ENCODE measurements around the gene FGF22. TPM values are rescaled to one million over a fixed set of nuclear protein-coding genes. Genes with fewer than 3 reads are reported as not detected.
A peak's percentile ranks its signal among the peaks of the same experiment; 100 is the strongest.

FGF22 gene
- total and polyA plus RNA-seq, 2 of the 8 experiments (the other 6 are each of a cell fraction or from before 2014, with no cell fraction given): 0.44 to 1.7 TPM

GRCh38 chr19:688992-689391 is 49.3 kb downstream of the FGF22 start:
- FAIRE-seq (no peak), DNase-seq (ENCODE audit: low read depth in 1 of 2, low spot score in 2 of 2) (no peak)
- no peak overlapping the region for H2AFZ ChIP-seq (ENCODE audit: low read length)
- no peaks in the 10 kb centered on the region for H3K79me2 ChIP-seq (ENCODE audit: control insufficient read depth in 1 of 2, insufficient read depth in 2 of 2, low read length in 2 of 2)
- no peak overlapping the region for H3K4me2 ChIP-seq (ENCODE audit: insufficient read depth in 1 of 2, low read depth in 2 of 2, low read length in 2 of 2)
- POLR2A ChIA-PET (ENCODE audit: partially characterized antibody): no interaction called here
- no peak overlapping the region for H3K27ac ChIP-seq (ENCODE audit: low read depth, low read length)
- H3K36me3 ChIP-seq (ENCODE audit: control insufficient read depth in 2 of 4, insufficient read depth in 4 of 4, low read length in 3 of 4): no peaks in the 10 kb centered on the region
- no peak overlapping the region for H2BK12ac ChIP-seq (ENCODE audit: low read depth, low read length)
- WGBS, 2 experiments (ENCODE audit: extremely low coverage in 1 of 2, insufficient coverage in 1 of 2, insufficient read length in 1 of 2, insufficient replicate concordance in 2 of 2, low coverage in 1 of 2, low lambda C conversion rate in 2 of 2, missing lambda C conversion rate in 1 of 2): 92% methylated on average over 17 of the region's 17 CpGs; no CpG with 5 or more reads in 1 of the 2 experiments
- H3K27me3 ChIP-seq (replicated peaks in 1 of 4; ENCODE audit: control insufficient read depth in 3 of 4, extremely low read depth in 1 of 4, insufficient read depth in 3 of 4, low read length in 3 of 4): 0 out of 7 replicates have a peak, but pooled peaks cover 0 to 2% (median 0%) of the 10 kb centered on the region in 4 experiments
- H4K20me1 ChIP-seq (replicated peaks in 1 of 2; ENCODE audit: control insufficient read depth in 1 of 2, insufficient read depth in 2 of 2, low read length in 2 of 2): peaks cover 0 to 1% of the 10 kb centered on the region in 2 experiments
- no peak for TF ChIP-seq FOSL1 (IDR thresholded peaks at IDR 0.05; ENCODE audit: insufficient read depth, low read depth, low read length)
- TF ChIP-seq BACH1 (IDR thresholded peaks at IDR 0.05; ENCODE audit: low read length): no peak
- TF ChIP-seq HDAC6 (IDR thresholded peaks at IDR 0.05; ENCODE audit: low read depth, low read length): no peak
- no peak for TF ChIP-seq POU5F1 (IDR thresholded peaks at IDR 0.05; ENCODE audit: low read depth, low read length)
- peak; percentile 85 for TF ChIP-seq KDM1A (IDR thresholded peaks at IDR 0.05; ENCODE audit: borderline replicate concordance, low read length)
- H2BK20ac ChIP-seq (ENCODE audit: low read length): no peak overlapping the region
- no peak overlapping the region for H2BK5ac ChIP-seq (ENCODE audit: low read depth, low read length)
- H4K91ac ChIP-seq (replicated peaks; ENCODE audit: insufficient read length, low read length): no peak overlapping the region
- no peaks in the 10 kb centered on the region for H3K4me1 ChIP-seq (replicated peaks in 1 of 4; ENCODE audit: control insufficient read depth in 3 of 4, insufficient read depth in 4 of 4, low read length in 3 of 4)
- no peak overlapping the region for H2AK5ac ChIP-seq (ENCODE audit: low read depth, low read length)
- H3K9me3 ChIP-seq (ENCODE audit: insufficient read depth in 2 of 2, low read depth in 1 of 2, low read length in 1 of 2): no peaks in the 10 kb centered on the region; a peak in 1 of 4 replicates
- no peak overlapping the region for H3K23ac ChIP-seq (ENCODE audit: insufficient read length)
- CTCF ChIA-PET (ENCODE audit: partially characterized antibody): interaction anchor here (0.7 to 2.4 kb wide), 3 partner anchors 9 to 18 kb away, joined by 3 to 7 read pairs (median 3); no protein-coding TSS in a partner anchor
- H4K8ac ChIP-seq (ENCODE audit: extremely low read depth, insufficient read depth, low read length): peak overlapping the region; percentile 14; the same call in 1 of the 2 replicates
- H3K4me3 ChIP-seq (ENCODE audit: extremely low read depth in 1 of 4, insufficient read depth in 2 of 4, low read depth in 3 of 4, low read length in 4 of 4): no peak overlapping the region
- H3K4ac ChIP-seq (replicated peaks; ENCODE audit: insufficient read length, low read depth, low read length): no peak overlapping the region
- H3K14ac ChIP-seq (ENCODE audit: insufficient read length): no peak overlapping the region
- no peaks in the 10 kb centered on the region for H3K23me2 ChIP-seq (ENCODE audit: low read depth, low read length)
- no peak overlapping the region for H2BK120ac ChIP-seq (replicated peaks; ENCODE audit: low read depth, low read length)
- no peak overlapping the region for H3K18ac ChIP-seq (ENCODE audit: extremely low read depth, low read length)
- no peak overlapping the region for H2BK15ac ChIP-seq (ENCODE audit: low read length)
- H4K5ac ChIP-seq (ENCODE audit: insufficient read length, low read depth, low read length): no peak overlapping the region
- no peak overlapping the region for H3K56ac ChIP-seq (replicated peaks; ENCODE audit: insufficient read length, low read depth, low read length)
- H3K79me1 ChIP-seq (ENCODE audit: low read depth, low read length): no peaks in the 10 kb centered on the region
- no peak overlapping the region for H3K9ac ChIP-seq (replicated peaks in 1 of 4; ENCODE audit: extremely low read depth in 1 of 4, low read depth in 3 of 4, low read length in 3 of 4)
